ENCODE data around the gene TMTC2.
"Not testable (repeated sequence)": the region's sequence is repeated elsewhere in the genome, so short reads cannot be mapped to it uniquely, and the experiment has no call there.

The TMTC2 gene

DNA sequence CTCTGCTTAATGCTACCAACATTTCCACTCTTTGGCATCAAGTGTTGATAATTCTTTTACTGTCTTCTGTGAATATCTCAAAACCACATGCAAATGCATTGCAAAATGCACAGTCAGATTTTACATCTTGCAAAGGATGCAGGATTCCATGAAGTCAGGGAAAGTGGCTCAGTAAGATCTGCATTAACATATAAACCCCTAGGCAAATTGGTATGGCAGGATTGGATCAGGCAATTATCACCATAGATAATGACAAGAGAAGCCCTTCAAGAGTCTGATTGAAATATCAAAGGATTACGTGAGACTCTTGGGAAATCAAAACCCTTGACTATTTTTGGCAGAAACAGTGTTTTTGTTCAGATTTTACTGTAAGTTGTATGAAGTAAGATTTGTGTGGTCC lies 71.0 kb downstream of the TMTC2 start:
- Histone ChIP-seq H3K9me3 (ENCODE audit: severe bottlenecking) (no peaks in the 10 kb centered on the region), H3K27me3 (ENCODE audit: insufficient read depth, poor library complexity, severe bottlenecking) (no peaks in the 10 kb centered on the region), H3K36me3 (ENCODE audit: low read depth) (no peaks in the 10 kb centered on the region), H3K27ac (ENCODE audit: poor library complexity, severe bottlenecking) (no peak overlapping the region), H3K4me1 (ENCODE audit: insufficient read depth, poor library complexity, severe bottlenecking) (no peaks in the 10 kb centered on the region), H3K4me3 (ENCODE audit: severe bottlenecking) (no peak overlapping the region)
- TF ChIP-seq, protein P1, sequence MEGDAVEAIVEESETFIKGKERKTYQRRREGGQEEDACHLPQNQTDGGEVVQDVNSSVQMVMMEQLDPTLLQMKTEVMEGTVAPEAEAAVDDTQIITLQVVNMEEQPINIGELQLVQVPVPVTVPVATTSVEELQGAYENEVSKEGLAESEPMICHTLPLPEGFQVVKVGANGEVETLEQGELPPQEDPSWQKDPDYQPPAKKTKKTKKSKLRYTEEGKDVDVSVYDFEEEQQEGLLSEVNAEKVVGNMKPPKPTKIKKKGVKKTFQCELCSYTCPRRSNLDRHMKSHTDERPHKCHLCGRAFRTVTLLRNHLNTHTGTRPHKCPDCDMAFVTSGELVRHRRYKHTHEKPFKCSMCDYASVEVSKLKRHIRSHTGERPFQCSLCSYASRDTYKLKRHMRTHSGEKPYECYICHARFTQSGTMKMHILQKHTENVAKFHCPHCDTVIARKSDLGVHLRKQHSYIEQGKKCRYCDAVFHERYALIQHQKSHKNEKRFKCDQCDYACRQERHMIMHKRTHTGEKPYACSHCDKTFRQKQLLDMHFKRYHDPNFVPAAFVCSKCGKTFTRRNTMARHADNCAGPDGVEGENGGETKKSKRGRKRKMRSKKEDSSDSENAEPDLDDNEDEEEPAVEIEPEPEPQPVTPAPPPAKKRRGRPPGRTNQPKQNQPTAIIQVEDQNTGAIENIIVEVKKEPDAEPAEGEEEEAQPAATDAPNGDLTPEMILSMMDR (IDR thresholded peaks at IDR 0.05; ENCODE audit: poor library complexity, severe bottlenecking): no peak
- DNase-seq (ENCODE audit: low spot score): no peak
- ATAC-seq (ENCODE audit: low read depth): no peak

DNA sequence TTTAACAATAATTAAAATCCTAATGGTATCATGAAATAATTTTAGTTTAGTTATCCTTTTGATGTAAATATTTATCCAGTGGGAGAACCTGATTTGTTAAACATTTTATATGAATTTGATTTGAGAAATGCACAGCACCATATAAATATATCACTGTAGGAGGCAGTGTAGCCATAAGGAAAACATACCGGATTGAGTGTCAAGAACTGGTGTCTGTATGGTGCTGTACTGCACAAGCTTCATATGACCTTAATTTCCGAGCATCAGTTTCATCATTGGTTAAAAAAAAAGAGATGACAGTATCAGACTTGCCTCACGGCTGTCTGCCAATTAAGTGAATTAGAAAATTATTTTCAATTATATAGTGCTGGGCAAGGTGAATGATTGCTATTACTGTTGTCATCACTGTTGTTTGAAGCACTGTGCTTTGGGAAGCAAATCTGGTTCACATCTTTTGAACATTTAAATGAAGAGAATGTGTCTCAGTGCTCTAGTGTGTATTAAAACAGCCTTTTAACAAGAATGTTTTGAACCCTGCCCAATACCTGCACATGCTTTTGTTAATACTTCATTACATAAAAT lies 72.1 kb downstream of the TMTC2 start:
- H3K4me3 ChIP-seq (ENCODE audit: severe bottlenecking): no peak overlapping the region
- H3K27me3 ChIP-seq (ENCODE audit: insufficient read depth, poor library complexity, severe bottlenecking): no peaks in the 10 kb centered on the region
- DNase-seq (ENCODE audit: low spot score): no peak
- no peaks in the 10 kb centered on the region for H3K36me3 ChIP-seq (ENCODE audit: low read depth)
- H3K4me1 ChIP-seq (ENCODE audit: insufficient read depth, poor library complexity, severe bottlenecking): no peaks in the 10 kb centered on the region
- H3K27ac ChIP-seq (ENCODE audit: poor library complexity, severe bottlenecking): no peak overlapping the region
- H3K9me3 ChIP-seq (ENCODE audit: severe bottlenecking): no peaks in the 10 kb centered on the region
- ATAC-seq (ENCODE audit: low read depth): no peak
- TF ChIP-seq, protein P1 (IDR thresholded peaks at IDR 0.05; ENCODE audit: poor library complexity, severe bottlenecking): peak; percentile 12

DNA sequence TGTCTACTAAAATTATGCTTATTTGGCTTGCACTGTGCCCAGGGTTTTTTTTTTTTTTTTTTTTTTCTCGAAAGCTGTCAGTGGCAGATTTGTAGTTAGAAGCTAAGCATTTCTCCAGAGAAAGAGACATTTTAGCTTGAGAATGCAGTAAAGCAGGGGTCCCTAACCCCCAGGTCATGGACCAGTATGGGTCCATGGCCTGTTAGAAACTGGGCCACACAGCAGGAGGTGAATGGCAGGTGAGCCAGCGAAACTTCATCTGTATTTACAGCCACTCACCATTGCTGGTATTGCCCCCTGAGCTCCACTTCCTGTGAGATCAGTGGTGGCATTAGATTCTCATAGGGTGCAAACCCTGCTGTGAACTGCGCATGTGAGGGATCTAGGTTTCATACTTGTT lies 73.7 kb downstream of the TMTC2 start:
- H3K27ac ChIP-seq (ENCODE audit: poor library complexity, severe bottlenecking): no peak overlapping the region
- ATAC-seq (ENCODE audit: low read depth): no peak
- TF ChIP-seq, protein P1 (IDR thresholded peaks at IDR 0.05; ENCODE audit: poor library complexity, severe bottlenecking): no peak
- no peaks in the 10 kb centered on the region for H3K36me3 ChIP-seq (ENCODE audit: low read depth)
- H3K4me3 ChIP-seq (ENCODE audit: severe bottlenecking): no peak overlapping the region
- no peaks in the 10 kb centered on the region for H3K9me3 ChIP-seq (ENCODE audit: severe bottlenecking)
- no peaks in the 10 kb centered on the region for H3K27me3 ChIP-seq (ENCODE audit: insufficient read depth, poor library complexity, severe bottlenecking)
- DNase-seq (ENCODE audit: low spot score): no peak
- no peaks in the 10 kb centered on the region for H3K4me1 ChIP-seq (ENCODE audit: insufficient read depth, poor library complexity, severe bottlenecking)

DNA sequence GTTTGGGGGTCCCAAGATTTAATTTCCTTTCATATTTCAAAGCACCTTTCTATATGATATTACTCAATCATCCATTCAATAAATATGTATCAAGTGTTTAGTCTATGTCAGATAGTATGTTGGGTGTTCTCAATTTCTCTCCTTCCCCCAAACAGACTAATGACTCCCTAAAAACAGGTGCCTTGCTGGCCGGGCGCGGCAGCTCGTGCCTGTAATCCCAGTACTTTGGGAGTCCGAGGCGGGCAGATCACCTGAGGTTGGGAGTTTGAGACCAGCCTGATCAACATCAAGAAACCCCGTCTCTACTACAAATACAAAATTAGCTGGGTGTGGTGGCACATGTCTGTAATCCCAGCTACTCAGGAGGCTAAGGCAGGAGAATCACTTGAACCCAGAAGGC lies 78.5 kb downstream of the TMTC2 start:
- not testable (repeated sequence) for H3K27me3 ChIP-seq (ENCODE audit: insufficient read depth, poor library complexity, severe bottlenecking); ATAC-seq (ENCODE audit: low read depth)

DNA sequence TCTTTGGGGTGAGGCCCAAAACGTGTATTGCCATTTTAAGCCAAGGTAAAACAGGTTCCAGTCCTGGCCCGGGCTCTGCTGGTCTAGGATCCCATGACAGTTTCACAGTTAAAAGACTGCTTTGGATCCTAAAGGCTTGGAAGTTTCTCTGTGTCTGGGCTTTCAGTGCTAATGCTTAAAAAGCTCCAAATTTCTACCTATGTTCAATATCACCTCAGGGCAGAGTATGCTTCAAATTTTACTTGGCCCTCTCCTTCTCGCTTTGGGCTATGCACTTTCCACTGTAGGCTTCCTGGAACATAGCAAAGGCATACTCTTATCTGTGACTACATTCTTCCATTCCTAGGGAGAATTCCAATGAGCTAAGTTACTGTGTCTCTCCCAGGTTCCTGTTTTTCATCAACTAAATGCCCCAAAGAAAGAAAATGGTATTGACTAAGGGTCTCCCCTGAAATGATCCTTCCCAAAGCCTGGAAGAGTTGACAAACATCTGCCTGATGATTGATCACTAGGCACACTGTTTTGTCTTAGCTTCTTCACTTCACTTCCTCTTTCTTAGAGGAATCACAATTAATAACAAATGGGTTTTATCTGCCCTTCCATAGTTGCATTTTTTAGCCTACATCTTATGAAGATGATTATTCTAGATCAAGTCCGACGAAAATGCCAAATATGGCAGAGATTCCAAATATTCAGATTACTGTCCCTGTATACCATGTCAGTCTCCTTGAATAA lies 79.4 kb downstream of the TMTC2 start:
- H3K27me3 ChIP-seq (ENCODE audit: insufficient read depth, poor library complexity, severe bottlenecking): no peaks in the 10 kb centered on the region
- no peak for ATAC-seq (ENCODE audit: low read depth)
- H3K9me3 ChIP-seq (ENCODE audit: severe bottlenecking): no peaks in the 10 kb centered on the region
- TF ChIP-seq, protein P1 (IDR thresholded peaks at IDR 0.05; ENCODE audit: poor library complexity, severe bottlenecking): no peak
- H3K4me1 ChIP-seq (ENCODE audit: insufficient read depth, poor library complexity, severe bottlenecking): no peaks in the 10 kb centered on the region
- no peaks in the 10 kb centered on the region for H3K36me3 ChIP-seq (ENCODE audit: low read depth)
- H3K4me3 ChIP-seq (ENCODE audit: severe bottlenecking): no peak overlapping the region
- no peak for DNase-seq (ENCODE audit: low spot score)
- H3K27ac ChIP-seq (ENCODE audit: poor library complexity, severe bottlenecking): no peak overlapping the region

More for the DNA sequence above, 78.5 kb downstream of the TMTC2 start:
- not testable (repeated sequence) for H3K4me1 ChIP-seq (ENCODE audit: insufficient read depth, poor library complexity, severe bottlenecking); H3K36me3 ChIP-seq (ENCODE audit: low read depth); H3K9me3 ChIP-seq (ENCODE audit: severe bottlenecking); H3K27ac ChIP-seq (ENCODE audit: poor library complexity, severe bottlenecking); H3K4me3 ChIP-seq (ENCODE audit: severe bottlenecking); DNase-seq (ENCODE audit: low spot score)
